Stimulated activated CD4-positive, alpha-beta T cell treated with anti-CD3 and anti-CD28 coated beads, Interleukin-1b, Interleukin-23, amount 100 ng/mL, for 48 hours (primary cell): ENCODE data around the gene EXOC4.
"Not testable (repeated sequence)": the region's sequence is repeated elsewhere in the genome, so short reads cannot be mapped to it uniquely, and the experiment has no call there.

ENCODE experiments used
- DNase-seq: peaks from one replicate; pipeline ENCODE4 v3.0.0-alpha.2; 2020

Gene EXOC4

GRCh38 chr7:133275446-133276095 is 22.7 kb downstream of the EXOC4 start:
- DNase-seq: no peak

DNA sequence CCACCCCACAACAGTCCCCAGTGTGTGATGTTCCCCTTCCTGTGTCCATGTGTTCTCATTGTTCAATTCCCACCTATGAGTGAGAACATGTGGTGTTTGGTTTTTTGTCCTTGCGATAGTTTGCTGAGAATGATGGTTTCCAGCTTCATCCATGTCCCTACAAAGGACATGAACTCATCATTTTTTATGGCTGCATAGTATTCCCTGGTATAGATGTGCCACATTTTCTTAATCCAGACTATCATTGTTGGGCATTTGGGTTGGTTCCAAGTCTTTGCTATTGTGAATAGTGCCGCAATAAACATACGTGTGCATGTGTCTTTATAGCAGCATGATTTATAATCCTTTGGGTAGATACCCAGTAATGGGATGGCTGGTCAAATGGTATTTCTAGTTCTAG is 26.1 kb downstream of the EXOC4 start:
- DNase-seq: not testable (repeated sequence)

DNA sequence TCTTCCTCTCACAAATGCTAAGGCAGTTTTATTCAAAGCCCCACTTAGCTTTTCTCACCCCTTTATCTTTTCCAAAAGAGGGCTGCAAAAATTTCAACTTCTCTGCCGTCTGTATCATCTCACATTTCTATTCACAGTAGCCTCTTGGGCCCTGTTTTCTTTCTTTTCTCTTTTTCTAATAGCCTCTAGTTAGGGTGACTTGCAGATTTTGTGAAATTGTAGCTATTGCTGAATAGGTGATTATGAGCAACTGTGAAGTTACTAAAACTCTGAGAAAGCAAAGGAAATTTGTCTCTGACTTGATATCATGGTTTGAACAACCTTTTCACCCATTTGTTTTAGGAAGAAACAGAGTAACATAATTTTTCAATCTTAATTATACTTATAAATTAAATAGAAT is 29.2 kb downstream of the EXOC4 start:
- DNase-seq: no peak

DNA sequence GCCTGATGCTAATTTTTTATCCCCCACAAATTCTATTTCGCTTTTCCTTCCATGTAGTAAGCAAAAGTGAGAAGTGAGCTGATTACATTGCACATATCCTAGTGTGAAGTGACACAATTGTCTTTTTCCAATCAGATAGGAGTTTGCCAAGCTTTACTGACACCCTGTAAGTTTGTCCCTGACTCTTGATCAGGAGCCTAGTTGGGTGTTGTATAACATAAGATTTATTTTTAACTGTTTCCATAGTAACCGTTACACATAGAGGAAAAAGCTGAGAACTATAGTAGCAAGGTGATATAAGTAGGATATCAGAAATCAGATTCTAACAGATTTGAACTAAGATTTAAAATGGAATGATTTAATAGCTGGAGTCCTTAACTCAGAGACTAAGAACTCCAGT is 31.2 kb downstream of the EXOC4 start:
- no peak for DNase-seq

- DNase-seq: no peak
These were observed 36.1 kb downstream of the EXOC4 start for GRCh38 chr7:133288970-133289369.

- no peak for DNase-seq
These were observed 37.2 kb downstream of the EXOC4 start for GRCh38 chr7:133290041-133290440.

- no peak for DNase-seq
These were observed 37.9 kb downstream of the EXOC4 start for GRCh38 chr7:133290676-133291333.

DNA sequence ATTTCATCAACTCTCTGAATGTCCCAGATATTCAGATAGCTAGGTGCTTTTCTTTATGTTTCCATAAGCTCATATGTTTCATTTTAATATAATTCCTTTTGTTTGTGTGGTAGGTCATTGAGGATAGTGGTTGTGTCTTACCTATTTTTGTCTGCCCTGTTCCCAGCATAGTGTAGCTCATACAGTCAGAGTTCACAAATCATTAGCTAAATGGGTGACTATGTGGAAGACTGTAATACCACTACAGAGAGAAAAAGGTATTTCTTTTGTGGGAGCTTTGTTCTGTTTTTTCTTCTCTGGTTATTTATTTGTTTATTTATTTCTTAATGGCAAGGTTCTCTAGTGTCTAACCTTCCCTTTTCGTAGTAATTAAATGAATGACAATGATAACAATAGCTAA is 39.8 kb downstream of the EXOC4 start:
- no peak for DNase-seq

DNA sequence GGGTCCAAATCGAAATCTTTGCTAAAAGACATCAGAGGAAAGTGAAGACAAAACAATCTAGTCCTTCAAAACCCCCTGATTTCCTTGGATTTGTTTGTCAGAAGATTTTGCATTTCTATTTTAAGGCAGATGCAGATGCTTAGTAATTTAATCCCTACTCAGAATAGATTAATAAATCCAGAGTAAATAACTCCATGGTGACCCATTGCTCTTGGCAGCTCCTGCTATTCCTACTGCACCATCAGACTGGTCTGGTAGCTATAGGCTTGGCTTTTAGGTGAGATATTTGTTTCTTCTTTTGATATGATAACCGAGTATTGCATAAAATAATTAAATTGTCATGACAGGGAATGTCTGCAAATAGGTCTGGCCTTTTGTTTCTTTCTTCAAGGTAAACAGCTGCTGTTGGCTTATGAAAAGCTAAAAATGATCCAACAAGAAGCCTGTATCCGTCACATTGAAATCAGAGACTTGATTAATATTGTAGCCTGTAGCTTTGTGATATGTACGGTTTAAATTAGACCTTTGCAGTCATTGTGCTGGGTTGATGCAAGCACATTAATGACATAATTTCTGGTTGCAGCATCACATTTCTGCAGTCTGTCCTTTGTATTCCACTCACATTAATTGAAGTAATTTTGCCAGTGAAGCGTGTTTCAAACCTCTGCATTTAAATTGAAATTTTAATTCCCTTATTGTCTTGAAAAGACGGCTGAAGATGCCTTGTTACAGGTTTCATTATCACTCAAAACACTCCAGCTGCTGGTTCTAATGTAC is 40.7 kb downstream of the EXOC4 start:
- no peak for DNase-seq

DNA sequence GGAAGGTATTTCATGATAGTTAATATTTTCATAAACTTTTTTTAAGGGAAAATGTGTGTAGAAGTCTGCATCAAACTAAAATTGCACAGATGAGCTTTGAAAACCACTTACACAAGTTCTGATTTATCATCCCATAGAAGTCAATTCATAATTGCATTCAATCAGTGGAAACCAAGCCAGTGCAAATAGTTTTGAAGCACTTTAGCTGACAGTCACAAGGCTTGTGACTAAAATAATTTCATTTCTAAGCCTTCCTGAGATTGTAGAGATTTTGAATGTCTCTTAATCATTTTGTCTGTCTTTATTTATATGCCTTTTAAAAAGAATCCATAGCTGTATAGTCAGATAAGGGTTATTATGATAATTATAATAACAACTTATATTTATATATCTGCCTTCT is 41.4 kb downstream of the EXOC4 start:
- DNase-seq: no peak

GRCh38 chr7:133295484-133295883 is 42.6 kb downstream of the EXOC4 start:
- no peak for DNase-seq

- DNase-seq: no peak
These were observed 44.2 kb downstream of the EXOC4 start for GRCh38 chr7:133297093-133297492.

- DNase-seq: no peak
These were observed 45.2 kb downstream of the EXOC4 start for GRCh38 chr7:133298080-133298479.

GRCh38 chr7:133299676-133300075 is 46.8 kb downstream of the EXOC4 start:
- no peak for DNase-seq

DNA sequence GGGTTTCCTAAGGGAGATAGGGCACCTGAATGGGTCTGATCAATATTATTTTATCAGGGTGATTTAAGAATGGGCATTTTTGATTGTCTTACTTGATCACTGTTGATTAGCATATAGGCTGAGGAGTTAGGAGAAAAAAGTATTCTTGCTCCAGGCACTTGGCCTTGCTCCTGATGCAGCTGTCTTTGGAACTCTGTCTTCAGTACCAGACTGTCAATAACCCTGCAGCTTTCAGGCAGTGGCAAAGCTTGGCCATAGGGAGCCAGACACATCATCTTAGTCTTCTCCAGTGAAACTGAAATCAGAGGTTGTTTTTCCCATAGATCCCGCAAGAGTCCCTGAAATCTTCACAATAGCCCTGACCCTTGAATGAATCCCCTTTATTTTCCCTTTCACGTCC is 47.2 kb downstream of the EXOC4 start:
- no peak for DNase-seq

GRCh38 chr7:133300811-133301210 is 47.9 kb downstream of the EXOC4 start:
- no peak for DNase-seq

DNA sequence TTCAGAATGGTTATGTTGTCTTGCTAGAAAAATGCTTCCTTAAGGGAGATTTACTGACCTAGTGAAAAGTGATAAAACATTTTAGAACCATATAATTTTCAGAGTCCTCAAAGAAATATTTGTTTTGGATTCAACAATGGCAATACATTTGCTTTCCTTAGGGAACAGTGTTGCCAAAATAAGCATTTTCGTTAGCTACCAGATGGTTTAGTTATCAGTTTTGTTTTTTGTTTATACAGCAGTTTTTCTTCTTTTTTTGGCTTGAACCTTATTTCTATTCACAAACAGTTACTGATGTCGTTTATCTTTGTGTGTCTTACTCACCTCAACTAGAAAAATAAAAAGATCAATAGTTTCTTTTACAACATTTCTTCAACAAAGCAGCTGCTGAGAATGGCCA is 48.6 kb downstream of the EXOC4 start:
- DNase-seq: no peak

DNA sequence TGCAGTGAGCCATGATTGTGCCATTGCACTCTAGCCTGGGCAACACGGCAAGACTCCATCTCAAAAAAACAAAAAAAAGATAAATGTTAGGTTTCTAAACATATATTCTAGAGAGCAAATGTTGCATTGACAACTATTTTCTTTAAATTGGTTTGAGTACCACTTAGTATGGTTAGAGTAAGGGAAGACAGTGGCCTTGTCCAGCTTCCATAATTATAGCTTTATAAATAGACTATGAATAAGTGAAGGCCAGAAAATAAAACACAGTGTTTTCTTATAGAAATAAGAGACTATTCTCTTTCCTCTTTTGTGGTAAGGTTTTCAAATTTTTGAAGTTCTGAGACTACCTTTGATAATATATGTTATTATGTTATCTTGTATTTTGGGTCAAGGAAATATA is 50.5 kb downstream of the EXOC4 start:
- no peak for DNase-seq

DNA sequence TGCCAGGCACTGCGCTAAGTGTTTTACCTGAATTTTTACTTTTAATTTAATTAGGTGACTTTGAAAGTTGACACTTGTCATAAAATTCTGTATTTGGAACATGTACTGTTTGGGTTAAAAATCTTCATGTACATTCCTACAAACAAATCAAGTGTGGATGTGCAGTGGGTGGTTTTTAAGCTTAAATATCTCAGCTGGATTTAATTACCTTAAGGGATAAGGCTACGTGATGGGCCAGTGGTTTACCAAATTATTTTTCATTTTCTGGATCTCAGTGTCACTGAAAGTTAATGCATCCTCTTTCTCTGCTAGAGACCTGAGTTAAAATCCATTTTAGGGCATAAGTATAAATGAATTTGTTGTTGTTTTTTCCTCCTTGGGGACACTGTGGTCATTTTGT is 51.1 kb downstream of the EXOC4 start:
- no peak for DNase-seq

GRCh38 chr7:133309333-133309732 is 56.5 kb downstream of the EXOC4 start:
- no peak for DNase-seq

DNA sequence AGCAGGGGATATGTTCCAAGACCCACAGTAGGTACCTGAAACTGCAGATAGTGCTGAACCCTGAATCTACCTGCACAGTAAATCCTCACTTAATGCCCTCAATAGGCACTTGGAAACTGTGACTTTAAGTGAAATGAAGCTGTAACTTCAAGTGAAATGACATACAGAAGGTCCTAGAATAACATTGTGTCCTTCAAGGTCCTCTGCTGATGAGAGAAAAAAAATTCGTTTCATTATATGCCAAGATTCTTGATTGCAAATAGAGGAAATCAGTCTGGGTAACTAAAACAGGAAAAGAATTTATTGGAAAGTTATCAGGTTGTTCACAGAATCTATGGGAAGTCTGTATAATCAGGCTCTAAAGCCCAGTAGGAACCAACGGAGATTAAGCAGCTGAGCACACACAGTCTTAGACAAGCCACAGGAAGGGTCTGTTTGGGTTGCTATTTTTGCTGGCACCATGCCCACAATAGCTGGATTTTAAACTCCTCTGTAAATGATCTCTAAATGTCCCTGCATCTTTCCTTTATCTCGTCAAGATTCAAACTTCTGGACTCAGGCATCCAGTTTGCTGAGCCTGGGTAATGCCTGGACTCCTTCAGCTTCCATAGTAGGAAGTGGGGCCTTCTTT is 57.5 kb downstream of the EXOC4 start:
- no peak for DNase-seq

DNA sequence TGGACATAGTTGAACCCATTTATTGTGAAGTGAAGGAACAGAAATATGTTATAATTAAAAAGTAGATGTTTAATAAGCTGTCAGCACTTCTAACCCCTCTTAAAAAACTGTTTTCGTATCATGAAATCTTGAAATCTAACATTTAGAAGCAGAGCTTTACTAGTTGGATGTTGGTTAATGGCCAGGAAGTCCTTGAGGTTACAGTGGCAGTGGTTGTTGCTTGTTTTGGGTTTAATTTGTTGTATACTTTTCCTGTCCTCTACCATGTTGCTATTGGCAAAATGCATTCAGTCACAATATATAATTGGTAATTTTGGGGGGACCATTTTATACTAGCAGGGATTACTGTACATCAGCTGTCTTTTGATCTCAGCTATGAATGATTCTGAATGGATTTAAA is 60.7 kb downstream of the EXOC4 start:
- no peak for DNase-seq

DNA sequence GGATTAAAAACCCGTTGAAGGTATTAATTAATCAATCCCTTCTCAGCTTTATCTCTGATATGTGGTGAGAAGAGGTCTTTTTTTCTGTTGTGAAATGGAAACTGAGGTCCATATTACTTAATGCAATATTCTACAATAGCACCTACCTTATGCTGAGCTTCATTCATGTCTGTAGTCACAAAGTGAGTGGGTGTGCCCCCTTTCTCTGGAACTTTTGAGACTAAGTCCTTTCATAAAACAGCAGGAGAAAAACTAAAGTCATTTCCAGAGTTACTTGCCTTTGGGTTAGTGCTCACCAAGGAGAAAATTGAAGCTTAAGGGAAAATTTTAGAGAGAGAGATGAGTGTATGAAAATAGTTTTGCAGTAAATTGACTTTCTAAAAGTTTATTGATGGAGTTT is 61.2 kb downstream of the EXOC4 start:
- no peak for DNase-seq
